ENCODE results near the gene ANKRD33B. TPM values are rescaled to one million over a fixed set of nuclear protein-coding genes. Genes with fewer than 3 reads are reported as not detected.
"Not testable (repeated sequence)": the region's sequence is repeated elsewhere in the genome, so short reads cannot be mapped to it uniquely, and the experiment has no call there.

The ANKRD33B gene
- total RNA-seq, 4 donors from 2014 or later = 0.70 to 6.6 (median 3.6) TPM

GRCh38 chr5:10602031-10602806, 38.3 kb downstream of the ANKRD33B start:
- Histone ChIP-seq H3K4me3 (no peak overlapping the region), H3K36me3 (no peaks in the 10 kb centered on the region), H3K27me3 (no peaks in the 10 kb centered on the region), H3K9me3 (no peaks in the 10 kb centered on the region), H3K27ac (peak overlapping the region; percentile 38 to 63 (median 50)), H3K4me1 (peaks cover 0 to 15% (median 4%) of the 10 kb centered on the region in 4 donors)
- TF ChIP-seq POLR2A (IDR thresholded peaks at IDR 0.05) (no peak), CTCF (IDR thresholded peaks at IDR 0.05) (no peak)
- no peak for DNase-seq

GRCh38 chr5:10604975-10605374, 41.1 kb downstream of the ANKRD33B start:
- Histone ChIP-seq H3K4me3 (no peak overlapping the region), H3K36me3 (no peaks in the 10 kb centered on the region), H3K27me3 (no peaks in the 10 kb centered on the region), H3K9me3 (no peaks in the 10 kb centered on the region), H3K4me1 (peaks cover 0 to 15% (median 6%) of the 10 kb centered on the region in 4 donors), H3K27ac (no peak overlapping the region)
- no peak for DNase-seq
- TF ChIP-seq POLR2A (IDR thresholded peaks at IDR 0.05) (no peak), CTCF (IDR thresholded peaks at IDR 0.05) (no peak)

GRCh38 chr5:10606632-10607022, 42.8 kb downstream of the ANKRD33B start:
- peak overlapping the region in 2 of 4 donors; percentile 35 to 76 for H3K27ac ChIP-seq
- DNase-seq, H3K36me3 ChIP-seq, H3K9me3 ChIP-seq, H3K27me3 ChIP-seq, H3K4me1 ChIP-seq, H3K4me3 ChIP-seq: not testable (repeated sequence)

GRCh38 chr5:10607023-10607665, 43.3 kb downstream of the ANKRD33B start:
- Histone ChIP-seq H3K27me3 (no peaks in the 10 kb centered on the region), H3K9me3 (no peaks in the 10 kb centered on the region), H3K36me3 (no peaks in the 10 kb centered on the region), H3K27ac (peak overlapping the region; percentile 35 to 76 (median 42)), H3K4me1 (peaks cover 0 to 6% (median 1%) of the 10 kb centered on the region in 4 donors), H3K4me3 (peak overlapping the region in 1 of 4 donors; percentile 9)
- peak in 2 of 3 donors; percentile 79 to 83 for DNase-seq
- TF ChIP-seq CTCF (IDR thresholded peaks at IDR 0.05) = no peak
- no peak for TF ChIP-seq POLR2A (IDR thresholded peaks at IDR 0.05)

GRCh38 chr5:10607666-10608073, 43.8 kb downstream of the ANKRD33B start:
- Histone ChIP-seq H3K4me3 (peak overlapping the region in 1 of 4 donors; percentile 9), H3K27ac (peak overlapping the region; percentile 35 to 76 (median 42)), H3K9me3 (no peaks in the 10 kb centered on the region), H3K36me3 (no peaks in the 10 kb centered on the region), H3K4me1 (peaks cover 0 to 6% (median 0%) of the 10 kb centered on the region in 4 donors), H3K27me3 (no peaks in the 10 kb centered on the region)
- TF ChIP-seq POLR2A (IDR thresholded peaks at IDR 0.05) (no peak), CTCF (IDR thresholded peaks at IDR 0.05) (peak in 2 of 6 experiments; percentile 8 to 29)
- peak in 2 of 3 donors; percentile 55 to 76 for DNase-seq

- not testable (repeated sequence) for DNase-seq, H3K4me3 ChIP-seq, H3K36me3 ChIP-seq, H3K9me3 ChIP-seq, H3K27me3 ChIP-seq, H3K4me1 ChIP-seq
- H3K27ac ChIP-seq = peak overlapping the region in 3 of 4 donors; percentile 35 to 76 (median 46)
These were observed 44.2 kb downstream of the ANKRD33B start for GRCh38 chr5:10608081-10608480.
